CD4-positive, alpha-beta T cell (primary cell): ENCODE results near the gene KRTAP5-6. TPM values are rescaled to one million over a fixed set of nuclear protein-coding genes. Genes with fewer than 3 reads are reported as not detected.

Experiments used
- ATAC-seq: fragments of 200-7000 bp; cut with Tn5 transposase; one replicate; pipeline ENCODE4 v1.10.0; 2022; ENCODE audit warnings: mild to moderate bottlenecking; ENCODE audit not compliant: poor library complexity
- CTCF ChIA-PET: fragments of 350-600 bp; sonication (Branson Sonifier 250); formaldehyde crosslinking; loops from one replicate; lab custom pipeline; 2021; ENCODE audit warnings: antibody characterized with exemption, inconsistent platforms; lab: Charles Lee
- POLR2A ChIA-PET: fragments of 350-600 bp; sonication (Branson Sonifier 250); formaldehyde crosslinking; loops from one replicate; lab custom pipeline; 2021; ENCODE audit warnings: antibody characterized with exemption, inconsistent platforms; lab: Charles Lee
- DNase-seq, 14 experiments: peaks; one replicate each; pipeline ENCODE4 v3.0.0-alpha.2; 2013 to 2020; ENCODE audit warnings: mixed read lengths in 2 of 14
- H3K27ac ChIP-seq, 2 donors: one replicate each; pipeline versions ENCODE4 v1.5.1 to v1.7.0; 2013; ENCODE audit warnings: low read length in 2 of 2, low read depth in 1 of 2, mild to moderate bottlenecking in 1 of 2
- H3K27me3 ChIP-seq, 2 experiments: 1 replicate in 1 of 2; 2 replicates in 1 of 2; pipeline versions ENCODE4 v1.6.1 to v1.7.0; 2013; ENCODE audit warnings: low read length in 2 of 2, control low read depth in 1 of 2, mild to moderate bottlenecking in 1 of 2, moderate library complexity in 1 of 2; ENCODE audit not compliant: insufficient read depth in 2 of 2, control insufficient read depth in 1 of 2
- H3K36me3 ChIP-seq: one replicate; pipeline ENCODE4 v1.6.1; 2013; ENCODE audit warnings: low read length, control low read depth; ENCODE audit not compliant: insufficient read depth
- H3K4me1 ChIP-seq: one replicate; pipeline ENCODE4 v1.6.1; 2013; ENCODE audit warnings: low read length, control low read depth; ENCODE audit not compliant: insufficient read depth
- H3K4me3 ChIP-seq: one replicate; pipeline ENCODE4 v1.5.1; 2013; ENCODE audit warnings: mild to moderate bottlenecking, low read length, moderate library complexity
- H3K9me3 ChIP-seq, 2 experiments: 1 replicate in 1 of 2; 2 replicates in 1 of 2; pipeline versions ENCODE4 v1.6.1 to v1.7.0; 2013; ENCODE audit warnings: low read length in 2 of 2, mild to moderate bottlenecking in 2 of 2, control low read depth in 1 of 2, moderate library complexity in 1 of 2; ENCODE audit not compliant: control insufficient read depth in 1 of 2, insufficient read depth in 1 of 2
- H3K27ac Mint-ChIP-seq: one replicate; pipeline ENCODE4 v1.8.0; 2020; ENCODE audit warnings: mixed read lengths
- H3K27me3 Mint-ChIP-seq: one replicate; pipeline ENCODE4 v1.8.0; 2021; ENCODE audit warnings: mixed read lengths
- H3K36me3 Mint-ChIP-seq: one replicate; pipeline ENCODE4 v1.8.0; 2021; ENCODE audit warnings: low read depth, mixed read lengths
- H3K4me1 Mint-ChIP-seq: one replicate; pipeline ENCODE4 v1.8.0; 2021; ENCODE audit warnings: low read depth, mixed read lengths
- H3K4me3 Mint-ChIP-seq: one replicate; pipeline ENCODE4 v1.8.0; 2020; ENCODE audit warnings: mild to moderate bottlenecking, mixed read lengths
- H3K9me3 Mint-ChIP-seq: one replicate; pipeline ENCODE4 v1.8.0; 2020; ENCODE audit warnings: mixed read lengths
- CTCF ChIP-seq: fragments of 200-600 bp; IDR thresholded peaks from one replicate; pipeline ENCODE4 v1.8.0; 2022; ENCODE audit warnings: antibody characterized with exemption, mild to moderate bottlenecking
- intact Hi-C, 2 experiments: fragments of 100-400 bp; cut with DNase I in 1 of 2; cut with micrococcal nuclease in 1 of 2; formaldehyde crosslinking; loops; one replicate each; pipeline versions ENCODE4 v1.15.1 to v1.9.0; 2023 to 2025; cut with DNase I, micrococcal nuclease
- total RNA-seq, 174 experiments: library from RNA in 2 of 174; stranded (reverse) in 2 of 174; gene quantifications; one replicate each; pipeline ENCODE4 v1.2.3 and lab custom pipeline; 2021 to 2026

Gene KRTAP5-6
- total RNA-seq, 2 experiments from 2014 or later = not detected

GRCh38 chr11:1731451-1732059, 34.6 kb downstream of the KRTAP5-6 start:
- Histone ChIP-seq H3K36me3 (no peaks in the 10 kb centered on the region), H3K9me3 (peaks cover 7 to 19% of the 10 kb centered on the region in 2 experiments), H3K27me3 (peaks cover 9 to 23% of the 10 kb centered on the region in 2 experiments), H3K27ac (no peak overlapping the region), H3K4me3 (no peak overlapping the region), H3K4me1 (peaks cover 17% of the 10 kb centered on the region)
- Mint-ChIP-seq H3K27me3 (peaks cover 46% of the 10 kb centered on the region), H3K9me3 (peaks cover 4% of the 10 kb centered on the region), H3K4me3 (no peak overlapping the region), H3K4me1 (peaks cover 30% of the 10 kb centered on the region), H3K27ac (no peak overlapping the region), H3K36me3 (no peaks in the 10 kb centered on the region)
- POLR2A ChIA-PET = no interaction called here
- DNase-seq (no peak), ATAC-seq (no peak)
- CTCF ChIA-PET = no interaction called here
- no peak for TF ChIP-seq CTCF
- intact Hi-C loops = no loop called here

GRCh38 chr11:1732418-1733008, 35.5 kb downstream of the KRTAP5-6 start:
- peaks cover 11 to 22% of the 10 kb centered on the region in 2 experiments for H3K9me3 ChIP-seq
- no peak for DNase-seq
- H3K4me1 ChIP-seq = peaks cover 17% of the 10 kb centered on the region
- intact Hi-C loops = no loop called here
- no peak for ATAC-seq
- no peaks in the 10 kb centered on the region for H3K36me3 ChIP-seq
- POLR2A ChIA-PET = no interaction called here
- H3K9me3 Mint-ChIP-seq = peaks cover 4% of the 10 kb centered on the region
- no peak overlapping the region for H3K4me3 ChIP-seq
- no peak overlapping the region for H3K27ac ChIP-seq
- CTCF ChIA-PET = no interaction called here
- H3K27me3 ChIP-seq = peaks cover 8 to 23% of the 10 kb centered on the region in 2 experiments
- H3K4me1 Mint-ChIP-seq = peaks cover 30% of the 10 kb centered on the region
- peaks cover 42% of the 10 kb centered on the region for H3K27me3 Mint-ChIP-seq
- H3K27ac Mint-ChIP-seq = no peak overlapping the region
- no peak overlapping the region for H3K4me3 Mint-ChIP-seq
- TF ChIP-seq CTCF = no peak
- no peaks in the 10 kb centered on the region for H3K36me3 Mint-ChIP-seq

GRCh38 chr11:1733009-1733715, 36.2 kb downstream of the KRTAP5-6 start:
- CTCF ChIA-PET = no interaction called here
- H3K27me3 ChIP-seq = peaks cover 2 to 19% of the 10 kb centered on the region in 2 experiments

More at GRCh38 chr11:1733009-1733715, 36.2 kb downstream of the KRTAP5-6 start:
- no peak overlapping the region for H3K27ac ChIP-seq
- peaks cover 36% of the 10 kb centered on the region for H3K27me3 Mint-ChIP-seq
- POLR2A ChIA-PET = interaction anchor here (1.2 kb wide), 1 partner anchor 25 kb away, joined by 3 read pairs; no protein-coding TSS in a partner anchor
- no peaks in the 10 kb centered on the region for H3K36me3 Mint-ChIP-seq
- peaks cover 4% of the 10 kb centered on the region for H3K9me3 Mint-ChIP-seq
- ATAC-seq (no peak), DNase-seq (no peak)
- no peak overlapping the region for H3K4me3 ChIP-seq
- intact Hi-C loops = no loop called here
- H3K9me3 ChIP-seq = peaks cover 12 to 26% of the 10 kb centered on the region in 2 experiments
- H3K4me1 Mint-ChIP-seq = peaks cover 30% of the 10 kb centered on the region
- H3K36me3 ChIP-seq = no peaks in the 10 kb centered on the region
- no peak for TF ChIP-seq CTCF
- H3K4me3 Mint-ChIP-seq = no peak overlapping the region
- peaks cover 17% of the 10 kb centered on the region for H3K4me1 ChIP-seq
- H3K27ac Mint-ChIP-seq = no peak overlapping the region
